ENCODE data around the gene RNF121.
A peak's percentile ranks its signal among the peaks of the same experiment; 100 is the strongest.

RNF121 gene

GRCh38 chr11:71990701-71991100 lies 61.9 kb downstream of the RNF121 start:
- no peak for DNase-seq (ENCODE audit: low spot score)

- no peak for DNase-seq (ENCODE audit: low spot score)
These were observed 62.6 kb downstream of the RNF121 start for GRCh38 chr11:71991494-71991893.

GRCh38 chr11:71992136-71992730 lies 63.4 kb downstream of the RNF121 start:
- DNase-seq (ENCODE audit: low spot score): no peak

- no peak for DNase-seq (ENCODE audit: low spot score)
These were observed 65.9 kb downstream of the RNF121 start for GRCh38 chr11:71994786-71995185.

- DNase-seq (ENCODE audit: low spot score): no peak
These were observed 67.0 kb downstream of the RNF121 start for GRCh38 chr11:71995726-71996291.

- no peak for DNase-seq (ENCODE audit: low spot score)
These were observed 67.7 kb downstream of the RNF121 start for GRCh38 chr11:71996517-71996916.

- no peak for DNase-seq (ENCODE audit: low spot score)
These were observed 68.1 kb downstream of the RNF121 start for GRCh38 chr11:71996946-71997345.

GRCh38 chr11:71997594-71997993 lies 68.7 kb downstream of the RNF121 start:
- DNase-seq (ENCODE audit: low spot score): no peak

- DNase-seq (ENCODE audit: low spot score): no peak
These were observed 69.2 kb downstream of the RNF121 start for GRCh38 chr11:71998061-71998460.

- DNase-seq (ENCODE audit: low spot score): peak; percentile 40
These were observed 69.9 kb downstream of the RNF121 start, which contains the start of gene IL18BP for GRCh38 chr11:71998649-71999310. Gene IL18BP, plus strand, starts transcription at chr11:71998909. Its CDS starts 1,076 bp downstream, at chr11:71999985.

- DNase-seq (ENCODE audit: low spot score): no peak
These were observed 70.5 kb downstream of the RNF121 start for GRCh38 chr11:71999362-71999761.

GRCh38 chr11:71999798-72000197 lies 71.0 kb downstream of the RNF121 start:
- DNase-seq (ENCODE audit: low spot score): no peak

GRCh38 chr11:72000202-72000867 lies 71.5 kb downstream of the RNF121 start:
- no peak for DNase-seq (ENCODE audit: low spot score)

GRCh38 chr11:72001285-72001684 lies 72.4 kb downstream of the RNF121 start:
- DNase-seq (ENCODE audit: low spot score): no peak

- no peak for DNase-seq (ENCODE audit: low spot score)
These were observed 73.2 kb downstream of the RNF121 start for GRCh38 chr11:72001834-72002591.

- DNase-seq (ENCODE audit: low spot score): no peak
These were observed 74.3 kb downstream of the RNF121 start for GRCh38 chr11:72002841-72003775.

GRCh38 chr11:72003776-72004171 lies 74.9 kb downstream of the RNF121 start:
- no peak for DNase-seq (ENCODE audit: low spot score)

GRCh38 chr11:72004515-72005346 lies 75.9 kb downstream of the RNF121 start:
- DNase-seq (ENCODE audit: low spot score): no peak

GRCh38 chr11:72005347-72006260 lies 76.8 kb downstream of the RNF121 start:
- DNase-seq (ENCODE audit: low spot score): no peak

Data from kidney capillary endothelial cell (primary cell).